ENCODE data around the gene IFIT3. TPM values are rescaled to one million over a fixed set of nuclear protein-coding genes. Genes with fewer than 3 reads are reported as not detected.

Gene IFIT3
- total RNA-seq, 1 experiment from 2014 or later: 0.55 TPM

- Histone ChIP-seq H3K27me3 (ENCODE audit: insufficient read depth, low read length) (no peaks in the 10 kb centered on the region), H2AFZ (ENCODE audit: low read length) (no peak overlapping the region), H4K8ac (replicated peaks; ENCODE audit: insufficient read length, low read depth, low read length) (no peak overlapping the region), H2BK15ac (ENCODE audit: low read depth, low read length) (no peak overlapping the region), H2AK5ac (ENCODE audit: insufficient read length, low read length) (no peak overlapping the region), H2BK20ac (ENCODE audit: low read depth, low read length, poor library complexity, severe bottlenecking) (no peak overlapping the region), H2BK120ac (ENCODE audit: low read depth, low read length, poor library complexity, severe bottlenecking) (no peak overlapping the region), H3K9me3 (ENCODE audit: control insufficient read depth, low read depth, low read length) (no peaks in the 10 kb centered on the region), H4K91ac (ENCODE audit: insufficient read length, low read depth, low read length) (no peak overlapping the region), H3K27ac (ENCODE audit: insufficient read length, low read depth, low read length) (no peak overlapping the region), H2BK5ac (ENCODE audit: insufficient read length, low read length) (no peak overlapping the region), H3K14ac (ENCODE audit: insufficient read depth, low read length) (no peak overlapping the region), H3K23ac (ENCODE audit: insufficient read length, low read depth, low read length) (no peak overlapping the region), H4K20me1 (ENCODE audit: control insufficient read depth, insufficient read depth, insufficient read length) (no peaks in the 10 kb centered on the region), H3K9ac (ENCODE audit: extremely low read depth, insufficient read length, low read length) (no peak overlapping the region), H4K5ac (ENCODE audit: insufficient read length, low read depth, low read length) (no peak overlapping the region), H3T11ph (ENCODE audit: low read length) (no peak overlapping the region), H3K79me2 (ENCODE audit: insufficient read depth, low read length) (no peaks in the 10 kb centered on the region), H3K23me2 (ENCODE audit: insufficient read length, low read depth, low read length, poor library complexity, severe bottlenecking) (no peaks in the 10 kb centered on the region), H3K79me1 (ENCODE audit: insufficient read depth, low read depth, low read length, poor library complexity, severe bottlenecking) (no peaks in the 10 kb centered on the region), H2BK12ac (ENCODE audit: insufficient read length, low read depth, low read length) (no peak overlapping the region), H3K4me1 (ENCODE audit: insufficient read depth, low read length) (peaks cover 13% of the 10 kb centered on the region), H3K56ac (ENCODE audit: insufficient read length, low read depth, low read length) (no peak overlapping the region), H3K18ac (ENCODE audit: insufficient read length, low read depth, low read length) (no peak overlapping the region), H3K4me2 (ENCODE audit: insufficient read depth, insufficient read length, low read length) (no peak overlapping the region), H3K4ac (ENCODE audit: low read depth, low read length) (no peak overlapping the region)
- H3K36me3 Mint-ChIP-seq (ENCODE audit: insufficient read depth in 1 of 3, low read depth in 3 of 3): no peaks in the 10 kb centered on the region
- H3K27me3 Mint-ChIP-seq (ENCODE audit: low read depth): no peaks in the 10 kb centered on the region
- no peak overlapping the region for H3K27ac Mint-ChIP-seq
- WGBS (ENCODE audit: extremely low coverage, insufficient read length, low lambda C conversion rate): no CpG with 5 or more reads among the region's 3 CpGs
- no peaks in the 10 kb centered on the region for H3K9me3 Mint-ChIP-seq
- no peak for TF ChIP-seq CTCF (conservative IDR thresholded peaks at IDR 0.05)
- H3K4me3 Mint-ChIP-seq: no peak overlapping the region
- peaks cover 24 to 27% of the 10 kb centered on the region in 2 experiments for H3K4me1 Mint-ChIP-seq
- DNase-seq: no peak
These were observed 7.4 kb downstream of the IFIT3 start for GRCh38 chr10:89335226-89335625.

Measured in H9 (cell line).